Measurements from ENCODE around the gene FASN.
"Not testable (repeated sequence)": the region's sequence is repeated elsewhere in the genome, so short reads cannot be mapped to it uniquely, and the experiment has no call there.

Gene FASN

GRCh38 chr17:82054351-82055022 lies 43.5 kb downstream of the FASN start:
- no peak for DNase-seq

- DNase-seq: no peak
Measured at GRCh38 chr17:82053556-82054263, 44.3 kb downstream of the FASN start.

GRCh38 chr17:82053130-82053529 lies 44.9 kb downstream of the FASN start:
- no peak for DNase-seq

GRCh38 chr17:82052638-82053059 lies 45.4 kb downstream of the FASN start:
- DNase-seq: no peak

- DNase-seq: peak; percentile 81
Measured at GRCh38 chr17:82051776-82052637, 46.0 kb downstream of the FASN start, which contains the start of the genes GPS1 and RFNG. TSS of gene GPS1 (plus strand) at chr17:82051898. CDS start at chr17:82051932, 34 bp downstream. TSS of gene RFNG (minus strand) at chr17:82051811. CDS start at chr17:82051766, 45 bp downstream.

GRCh38 chr17:82050761-82051641 lies 47.0 kb downstream of the FASN start:
- no peak for DNase-seq

GRCh38 chr17:82050152-82050760 lies 47.8 kb downstream of the FASN start:
- DNase-seq: no peak

- DNase-seq: no peak
Measured at GRCh38 chr17:82049521-82049971, 48.5 kb downstream of the FASN start.

- DNase-seq: no peak
Measured at GRCh38 chr17:82049106-82049505, 48.9 kb downstream of the FASN start.

- DNase-seq: no peak
Measured at GRCh38 chr17:82048571-82048971, 49.5 kb downstream of the FASN start.

- no peak for DNase-seq
Measured at GRCh38 chr17:82047914-82048570, 50.0 kb downstream of the FASN start.

GRCh38 chr17:82047379-82047778 lies 50.7 kb downstream of the FASN start:
- no peak for DNase-seq

GRCh38 chr17:82046903-82047302 lies 51.1 kb downstream of the FASN start:
- DNase-seq: no peak

GRCh38 chr17:82045936-82046484 lies 52.0 kb downstream of the FASN start:
- DNase-seq: no peak

GRCh38 chr17:82043507-82043906 lies 54.5 kb downstream of the FASN start:
- no peak for DNase-seq

GRCh38 chr17:82042649-82043048 lies 55.4 kb downstream of the FASN start:
- DNase-seq: no peak

- DNase-seq: no peak
Measured at GRCh38 chr17:82041144-82041814, 56.8 kb downstream of the FASN start.

GRCh38 chr17:82039695-82040299 lies 58.2 kb downstream of the FASN start:
- DNase-seq: no peak

GRCh38 chr17:82038796-82039409 lies 59.1 kb downstream of the FASN start:
- DNase-seq: not testable (repeated sequence)

GRCh38 chr17:82037889-82038195 lies 60.2 kb downstream of the FASN start:
- no peak for DNase-seq

Data from CD4-positive, alpha-beta T cell treated with Interleukin-12 subunit alpha and Interleukin-12 subunit beta, for 1 hour (primary cell).